ENCODE measurements around the gene DHPS. TPM values are rescaled to one million over a fixed set of nuclear protein-coding genes. Genes with fewer than 3 reads are reported as not detected.
"Not testable (repeated sequence)": the region's sequence is repeated elsewhere in the genome, so short reads cannot be mapped to it uniquely, and the experiment has no call there.

DHPS gene
- total RNA-seq, 4 donors from 2014 or later, result 68.5 to 119 (median 80.9) TPM

GRCh38 chr19:12715102-12715501 lies 33.4 kb upstream of the DHPS start:
- no peak for DNase-seq (ENCODE audit: low spot score)
- no peak for ATAC-seq (ENCODE audit: low FRiP score)
- no peak for TF ChIP-seq CTCF (IDR thresholded peaks at IDR 0.05)

GRCh38 chr19:12713304-12713703 lies 31.6 kb upstream of the DHPS start:
- ATAC-seq (ENCODE audit: low FRiP score); DNase-seq (ENCODE audit: low spot score): not testable (repeated sequence)

GRCh38 chr19:12712077-12712476 lies 30.4 kb upstream of the DHPS start:
- DNase-seq (ENCODE audit: low spot score), result not testable (repeated sequence)

GRCh38 chr19:12711187-12711586 lies 29.5 kb upstream of the DHPS start:
- DNase-seq (ENCODE audit: low spot score) (no peak), ATAC-seq (ENCODE audit: low FRiP score) (no peak)
- no peak for TF ChIP-seq CTCF (IDR thresholded peaks at IDR 0.05)

More at GRCh38 chr19:12712077-12712476, 30.4 kb upstream of the DHPS start:
- not testable (repeated sequence) for ATAC-seq (ENCODE audit: low FRiP score)

- DNase-seq (ENCODE audit: low spot score) (no peak), ATAC-seq (ENCODE audit: low FRiP score) (no peak)
- TF ChIP-seq CTCF (IDR thresholded peaks at IDR 0.05), result no peak
These were observed 27.0 kb upstream of the DHPS start for GRCh38 chr19:12708641-12709040.

GRCh38 chr19:12706332-12706718 lies 24.6 kb upstream of the DHPS start:
- DNase-seq (ENCODE audit: low spot score) (no peak), ATAC-seq (ENCODE audit: low FRiP score) (no peak)
- no peak for TF ChIP-seq CTCF (IDR thresholded peaks at IDR 0.05)

- no peak for TF ChIP-seq CTCF (IDR thresholded peaks at IDR 0.05)
- no peak for DNase-seq (ENCODE audit: low spot score)
- ATAC-seq (ENCODE audit: low FRiP score), result no peak
These were observed 24.1 kb upstream of the DHPS start for GRCh38 chr19:12705654-12706331.

GRCh38 chr19:12705169-12705568 lies 23.5 kb upstream of the DHPS start:
- DNase-seq (ENCODE audit: low spot score) (no peak), ATAC-seq (ENCODE audit: low FRiP score) (no peak)
- TF ChIP-seq CTCF (IDR thresholded peaks at IDR 0.05), result no peak

Data from omental fat pad (tissue), 4 donors.